ENCODE measurements around the gene PRKCH. TPM values are rescaled to one million over a fixed set of nuclear protein-coding genes. Genes with fewer than 3 reads are reported as not detected.

PRKCH gene
- polyA plus RNA-seq, 1 donor from 2014 or later: 2.0 TPM

GRCh38 chr14:61428261-61428660, 106.9 kb downstream of the PRKCH start:
- H3K27me3 ChIP-seq (ENCODE audit: insufficient read depth, low read depth, low read length): no peaks in the 10 kb centered on the region
- H3K27ac ChIP-seq (ENCODE audit: low read length): no peak overlapping the region
- H3K79me2 ChIP-seq (replicated peaks; ENCODE audit: insufficient read depth, low read length): no peaks in the 10 kb centered on the region
- H3K4me3 ChIP-seq (ENCODE audit: low read length): no peak overlapping the region
- H3K9ac ChIP-seq (ENCODE audit: low read length): no peak overlapping the region
- H4K20me1 ChIP-seq (ENCODE audit: insufficient read depth): no peaks in the 10 kb centered on the region
- H3K9me3 ChIP-seq (ENCODE audit: low read length): no peaks in the 10 kb centered on the region
- no peak overlapping the region for H2AFZ ChIP-seq (ENCODE audit: low read depth, low read length)
- no peaks in the 10 kb centered on the region for H3K36me3 ChIP-seq (ENCODE audit: insufficient read depth, low read length)
- no peaks in the 10 kb centered on the region for H3K9me2 ChIP-seq (ENCODE audit: insufficient read depth, low read length)
- no peak overlapping the region for H3K4me2 ChIP-seq (ENCODE audit: low read length)
- no peaks in the 10 kb centered on the region for H3F3A ChIP-seq (ENCODE audit: insufficient read depth, low read length, poor library complexity, severe bottlenecking)
- no peak for TF ChIP-seq CTCF (IDR thresholded peaks at IDR 0.05; ENCODE audit: poor library complexity, severe bottlenecking)
- no peak for TF ChIP-seq MXI1 (conservative IDR thresholded peaks at IDR 0.05; ENCODE audit: poor library complexity, severe bottlenecking)
- no peak for TF ChIP-seq EP300 (conservative IDR thresholded peaks at IDR 0.05; ENCODE audit: poor library complexity, severe bottlenecking)
- TF ChIP-seq EZH2 (IDR thresholded peaks at IDR 0.05; ENCODE audit: borderline replicate concordance, insufficient read depth, low read length, poor library complexity, severe bottlenecking): no peak
- TF ChIP-seq RAD21 (conservative IDR thresholded peaks at IDR 0.05): no peak
- TF ChIP-seq POLR2AphosphoS5 (IDR thresholded peaks at IDR 0.05): no peak
- no peak for TF ChIP-seq TAF1 (IDR thresholded peaks at IDR 0.05; ENCODE audit: low read depth)
- TF ChIP-seq REST (IDR thresholded peaks at IDR 0.05; ENCODE audit: borderline replicate concordance): no peak
- TF ChIP-seq SMC3 (conservative IDR thresholded peaks at IDR 0.05; ENCODE audit: poor library complexity): no peak

GRCh38 chr14:61429316-61429715, 107.9 kb downstream of the PRKCH start:
- H2AFZ ChIP-seq (ENCODE audit: low read depth, low read length): no peak overlapping the region
- no peaks in the 10 kb centered on the region for H3K36me3 ChIP-seq (ENCODE audit: insufficient read depth, low read length)
- H3K9me2 ChIP-seq (ENCODE audit: insufficient read depth, low read length): no peaks in the 10 kb centered on the region
- H3F3A ChIP-seq (ENCODE audit: insufficient read depth, low read length, poor library complexity, severe bottlenecking): no peaks in the 10 kb centered on the region
- TF ChIP-seq EZH2 (IDR thresholded peaks at IDR 0.05; ENCODE audit: borderline replicate concordance, insufficient read depth, low read length, poor library complexity, severe bottlenecking): no peak
- TF ChIP-seq MXI1 (conservative IDR thresholded peaks at IDR 0.05; ENCODE audit: poor library complexity, severe bottlenecking): no peak
- no peak for TF ChIP-seq EP300 (conservative IDR thresholded peaks at IDR 0.05; ENCODE audit: poor library complexity, severe bottlenecking)
- TF ChIP-seq CTCF (IDR thresholded peaks at IDR 0.05; ENCODE audit: poor library complexity, severe bottlenecking): no peak
- no peak for TF ChIP-seq REST (IDR thresholded peaks at IDR 0.05; ENCODE audit: borderline replicate concordance)
- TF ChIP-seq RAD21 (conservative IDR thresholded peaks at IDR 0.05): no peak
- TF ChIP-seq TAF1 (IDR thresholded peaks at IDR 0.05; ENCODE audit: low read depth): no peak
- no peak for TF ChIP-seq POLR2AphosphoS5 (IDR thresholded peaks at IDR 0.05)
- no peak for TF ChIP-seq SMC3 (conservative IDR thresholded peaks at IDR 0.05; ENCODE audit: poor library complexity)
- no peaks in the 10 kb centered on the region for H3K27me3 ChIP-seq (ENCODE audit: insufficient read depth, low read depth, low read length)
- no peak overlapping the region for H3K9ac ChIP-seq (ENCODE audit: low read length)
- H3K27ac ChIP-seq (ENCODE audit: low read length): no peak overlapping the region
- no peaks in the 10 kb centered on the region for H3K9me3 ChIP-seq (ENCODE audit: low read length)
- H4K20me1 ChIP-seq (ENCODE audit: insufficient read depth): no peaks in the 10 kb centered on the region
- H3K79me2 ChIP-seq (replicated peaks; ENCODE audit: insufficient read depth, low read length): no peaks in the 10 kb centered on the region
- no peak overlapping the region for H3K4me3 ChIP-seq (ENCODE audit: low read length)
- H3K4me2 ChIP-seq (ENCODE audit: low read length): no peak overlapping the region
